Measurements from ENCODE around the gene GTF2B. TPM values are rescaled to one million over a fixed set of nuclear protein-coding genes. Genes with fewer than 3 reads are reported as not detected.
"Not testable (repeated sequence)": the region's sequence is repeated elsewhere in the genome, so short reads cannot be mapped to it uniquely, and the experiment has no call there.

The GTF2B gene
- total RNA-seq = 31.3 and 35.0 TPM in 2 replicates
- 15.7 TPM for polyA plus RNA-seq (2012)

GRCh38 chr1:88891318-88891950 is at the start of gene GTF2B:
GTF2B (minus strand) TSS chr1:88891567; CDS start chr1:88891499, 68 bp downstream.
- peak; percentile 97 for DNase-seq (ENCODE audit: low read depth)

GRCh38 chr1:88938528-88938927 is 47.2 kb upstream of the GTF2B start:
- not testable (repeated sequence) for DNase-seq (ENCODE audit: low read depth)

GRCh38 chr1:88936760-88937342 is 45.5 kb upstream of the GTF2B start:
- no peak for DNase-seq (ENCODE audit: low read depth)

GRCh38 chr1:88936223-88936523 is 44.8 kb upstream of the GTF2B start:
- no peak for DNase-seq (ENCODE audit: low read depth)

- DNase-seq (ENCODE audit: low read depth) = peak; percentile 48
Observed at GRCh38 chr1:88935522-88936222, 44.3 kb upstream of the GTF2B start.

- not testable (repeated sequence) for DNase-seq (ENCODE audit: low read depth)
Observed at GRCh38 chr1:88930176-88930575, 38.8 kb upstream of the GTF2B start.

GRCh38 chr1:88923224-88923623 is 31.9 kb upstream of the GTF2B start:
- no peak for DNase-seq (ENCODE audit: low read depth)

- DNase-seq (ENCODE audit: low read depth) = no peak
Observed at GRCh38 chr1:88922214-88922613, 30.8 kb upstream of the GTF2B start.

GRCh38 chr1:88920845-88921244 is 29.5 kb upstream of the GTF2B start:
- no peak for DNase-seq (ENCODE audit: low read depth)

GRCh38 chr1:88917321-88918025 is 26.1 kb upstream of the GTF2B start:
- DNase-seq (ENCODE audit: low read depth) = no peak

- DNase-seq (ENCODE audit: low read depth) = no peak
Observed at GRCh38 chr1:88916883-88917282, 25.5 kb upstream of the GTF2B start.

GRCh38 chr1:88911800-88912199 is 20.4 kb upstream of the GTF2B start:
- DNase-seq (ENCODE audit: low read depth) = not testable (repeated sequence)

- no peak for DNase-seq (ENCODE audit: low read depth)
Observed at GRCh38 chr1:88911161-88911560, 19.8 kb upstream of the GTF2B start.

GRCh38 chr1:88910401-88910800 is 19.0 kb upstream of the GTF2B start:
- no peak for DNase-seq (ENCODE audit: low read depth)

- no peak for DNase-seq (ENCODE audit: low read depth)
Observed at GRCh38 chr1:88900883-88901282, 9.5 kb upstream of the GTF2B start.

- DNase-seq (ENCODE audit: low read depth) = peak; percentile 58
Observed at GRCh38 chr1:88897070-88897730, 5.8 kb upstream of the GTF2B start.

- peak; percentile 29 for DNase-seq (ENCODE audit: low read depth)
Observed at GRCh38 chr1:88892357-88892877, 1.1 kb upstream of the GTF2B start.

GRCh38 chr1:88891951-88892340 is 579 bp upstream of the GTF2B start:
- no peak for DNase-seq (ENCODE audit: low read depth)

- peak; percentile 18 for DNase-seq (ENCODE audit: low read depth)
Observed at GRCh38 chr1:88890791-88891317, 513 bp downstream of the GTF2B start.

- no peak for DNase-seq (ENCODE audit: low read depth)
Observed at GRCh38 chr1:88890131-88890530, 1.2 kb downstream of the GTF2B start.

- no peak for DNase-seq (ENCODE audit: low read depth)
Observed at GRCh38 chr1:88888750-88889149, 2.6 kb downstream of the GTF2B start.
